ENCODE data around the gene DNAI2.

The DNAI2 gene

GRCh38 chr17:74362069-74362405 is 88.0 kb downstream of the DNAI2 start:
- no peaks in the 10 kb centered on the region for H4K20me1 ChIP-seq
- no peaks in the 10 kb centered on the region for H3K36me3 ChIP-seq
- no peak overlapping the region for H3K27ac ChIP-seq
- peak overlapping the region; percentile 45; the same call in 1 of the 2 replicates for H3K4me2 ChIP-seq
- peaks cover 14% of the 10 kb centered on the region for H3K27me3 ChIP-seq
- peaks cover 20% of the 10 kb centered on the region for H3K4me1 ChIP-seq
- H3K9me3 ChIP-seq: no peaks in the 10 kb centered on the region
- TF ChIP-seq Cebpa-rat (IDR thresholded peaks at IDR 0.05): no peak
- H3K4me3 ChIP-seq: no peak overlapping the region
- H3K9ac ChIP-seq: no peak overlapping the region

- no peak overlapping the region for H3K27ac ChIP-seq
- no peak for TF ChIP-seq Cebpa-rat (IDR thresholded peaks at IDR 0.05)
- no peak overlapping the region for H3K9ac ChIP-seq
Measured at GRCh38 chr17:74362810-74363498, 88.9 kb downstream of the DNAI2 start.

More at GRCh38 chr17:74362810-74363498, 88.9 kb downstream of the DNAI2 start:
- peaks cover 20% of the 10 kb centered on the region for H3K4me1 ChIP-seq
- H3K4me3 ChIP-seq: no peak overlapping the region
- no peaks in the 10 kb centered on the region for H3K36me3 ChIP-seq
- H3K9me3 ChIP-seq: no peaks in the 10 kb centered on the region
- no peaks in the 10 kb centered on the region for H4K20me1 ChIP-seq
- H3K27me3 ChIP-seq: peaks cover 5% of the 10 kb centered on the region
- peak overlapping the region; percentile 45; the same call in 1 of the 2 replicates for H3K4me2 ChIP-seq

All from BLaER1 (cell line).